SU-DHL-6 (cell line): Measurements from ENCODE around the gene ADGRD1.

Experiments used
- H2AFZ ChIP-seq: fragments of 200-600 bp; sonication (generic); 2 replicates; pipeline ENCODE4 v1.6.1; 2014; ENCODE audit warnings: low read depth, mild to moderate bottlenecking, moderate library complexity, mixed read lengths, antibody characterized with exemption, low read length; ENCODE audit not compliant: severe bottlenecking
- H3F3A ChIP-seq: fragments of 200-600 bp; shearing (Covaris generic); 2 replicates; pipeline ENCODE4 v1.6.0; 2016; ENCODE audit warnings: antibody characterized with exemption, mild to moderate bottlenecking; ENCODE audit not compliant: insufficient read depth
- H3K27ac ChIP-seq: fragments of 200-600 bp; sonication (generic); 2 replicates; pipeline ENCODE4 v1.5.1; 2016; ENCODE audit warnings: low read depth, mild to moderate bottlenecking, low read length, moderate library complexity, mixed read lengths
- H3K27me3 ChIP-seq: fragments of 200-600 bp; sonication (generic), shearing (Covaris generic); 2 replicates; pipeline ENCODE4 v1.6.0; 2014; ENCODE audit warnings: mild to moderate bottlenecking, low read length
- H3K36me3 ChIP-seq: fragments of 200-600 bp; sonication (generic); 2 replicates; pipeline ENCODE4 v1.6.1; 2014; ENCODE audit warnings: mild to moderate bottlenecking, low read length, mixed read lengths
- H3K4me2 ChIP-seq: fragments of 300-600, 200-600 bp; shearing (Covaris generic), sonication (generic); 2 replicates; pipeline ENCODE4 v1.6.0; 2014; ENCODE audit warnings: low read length, low read depth, mild to moderate bottlenecking; ENCODE audit not compliant: poor library complexity, severe bottlenecking
- H3K4me3 ChIP-seq: fragments of 200-600 bp; sonication (generic); 2 replicates; pipeline ENCODE4 v1.5.1; 2014; ENCODE audit warnings: antibody characterized with exemption, low read length, mild to moderate bottlenecking, mixed read lengths; ENCODE audit not compliant: insufficient read depth, poor library complexity, severe bottlenecking
- H3K79me2 ChIP-seq: fragments of 200-600 bp; sonication (generic); 2 replicates; pipeline ENCODE4 v1.6.1; 2014; ENCODE audit warnings: mild to moderate bottlenecking, low read length, moderate library complexity; ENCODE audit not compliant: insufficient read depth
- H3K9ac ChIP-seq: fragments of 200-600 bp; sonication (generic); 2 replicates; pipeline ENCODE4 v1.7.0; 2014; ENCODE audit warnings: mild to moderate bottlenecking, low read length
- H3K9me2 ChIP-seq: fragments of 200-600 bp; sonication (generic); replicated peaks from 2 replicates; pipeline ENCODE4 v1.6.1; 2014; ENCODE audit warnings: low read length; ENCODE audit not compliant: insufficient read depth
- H3K9me3 ChIP-seq: fragments of 200-600 bp; sonication (generic); 2 replicates; pipeline ENCODE4 v1.6.1; 2014; ENCODE audit warnings: low read length, mixed read lengths; ENCODE audit not compliant: insufficient read depth
- H4K20me1 ChIP-seq: fragments of 200-600 bp; sonication (generic); 2 replicates; pipeline ENCODE4 v1.6.1; 2014; ENCODE audit warnings: low read depth, mild to moderate bottlenecking, antibody characterized with exemption, low read length, moderate library complexity, mixed read lengths
- CTCF ChIP-seq: fragments of 200-600 bp; sonication (generic); IDR thresholded peaks from one replicate; pipeline ENCODE4 v1.5.1; 2017; ENCODE audit warnings: antibody characterized with exemption, mild to moderate bottlenecking, low read length, moderate library complexity; ENCODE audit not compliant: insufficient read depth, poor library complexity, severe bottlenecking
- EZH2phosphoT487 ChIP-seq: fragments of 200-600 bp; sonication (generic), shearing (Covaris generic); conservative IDR thresholded peaks from 2 replicates; pipeline ENCODE4 v1.6.1; 2018; ENCODE audit warnings: mild to moderate bottlenecking, antibody characterized with exemption, low read length, moderate library complexity, mixed read lengths

Gene ADGRD1

GRCh38 chr12:131105351-131105735 is 151.6 kb downstream of the ADGRD1 start:
- Histone ChIP-seq H3K9me3 (no peaks in the 10 kb centered on the region), H3K36me3 (no peaks in the 10 kb centered on the region), H3K27me3 (no peaks in the 10 kb centered on the region), H2AFZ (no peak overlapping the region), H4K20me1 (no peaks in the 10 kb centered on the region), H3K9me2 (no peaks in the 10 kb centered on the region), H3K9ac (no peak overlapping the region), H3K27ac (no peak overlapping the region), H3K4me2 (no peak overlapping the region), H3K4me3 (no peak overlapping the region), H3F3A (no peaks in the 10 kb centered on the region), H3K79me2 (no peaks in the 10 kb centered on the region)
- TF ChIP-seq EZH2phosphoT487 = no peak
- TF ChIP-seq CTCF = no peak

GRCh38 chr12:131105736-131106348 is 152.1 kb downstream of the ADGRD1 start:
- TF ChIP-seq EZH2phosphoT487 (no peak), CTCF (no peak)
- Histone ChIP-seq H3K9me3 (no peaks in the 10 kb centered on the region), H3F3A (no peaks in the 10 kb centered on the region), H3K9me2 (no peaks in the 10 kb centered on the region), H3K79me2 (no peaks in the 10 kb centered on the region), H2AFZ (no peak overlapping the region), H3K9ac (no peak overlapping the region), H3K4me3 (no peak overlapping the region), H3K27me3 (no peaks in the 10 kb centered on the region), H3K36me3 (no peaks in the 10 kb centered on the region), H4K20me1 (no peaks in the 10 kb centered on the region), H3K27ac (no peak overlapping the region), H3K4me2 (no peak overlapping the region)

- H3K9ac ChIP-seq = no peak overlapping the region
These were observed 152.7 kb downstream of the ADGRD1 start for GRCh38 chr12:131106349-131106941.

More at GRCh38 chr12:131106349-131106941, 152.7 kb downstream of the ADGRD1 start:
- Histone ChIP-seq H3K27ac (no peak overlapping the region), H3K27me3 (no peaks in the 10 kb centered on the region), H3K9me2 (no peaks in the 10 kb centered on the region), H3K9me3 (no peaks in the 10 kb centered on the region), H3K79me2 (no peaks in the 10 kb centered on the region), H3K4me2 (no peak overlapping the region), H3K36me3 (no peaks in the 10 kb centered on the region), H3K4me3 (no peak overlapping the region), H4K20me1 (no peaks in the 10 kb centered on the region), H2AFZ (no peak overlapping the region), H3F3A (no peaks in the 10 kb centered on the region)
- TF ChIP-seq CTCF (no peak), EZH2phosphoT487 (no peak)
